ENCODE results near the gene SORBS2. TPM values are rescaled to one million over a fixed set of nuclear protein-coding genes. Genes with fewer than 3 reads are reported as not detected.

SORBS2 gene
- total and polyA plus RNA-seq, 8 donors: 9.0 to 908 (median 66.4) TPM

DNA sequence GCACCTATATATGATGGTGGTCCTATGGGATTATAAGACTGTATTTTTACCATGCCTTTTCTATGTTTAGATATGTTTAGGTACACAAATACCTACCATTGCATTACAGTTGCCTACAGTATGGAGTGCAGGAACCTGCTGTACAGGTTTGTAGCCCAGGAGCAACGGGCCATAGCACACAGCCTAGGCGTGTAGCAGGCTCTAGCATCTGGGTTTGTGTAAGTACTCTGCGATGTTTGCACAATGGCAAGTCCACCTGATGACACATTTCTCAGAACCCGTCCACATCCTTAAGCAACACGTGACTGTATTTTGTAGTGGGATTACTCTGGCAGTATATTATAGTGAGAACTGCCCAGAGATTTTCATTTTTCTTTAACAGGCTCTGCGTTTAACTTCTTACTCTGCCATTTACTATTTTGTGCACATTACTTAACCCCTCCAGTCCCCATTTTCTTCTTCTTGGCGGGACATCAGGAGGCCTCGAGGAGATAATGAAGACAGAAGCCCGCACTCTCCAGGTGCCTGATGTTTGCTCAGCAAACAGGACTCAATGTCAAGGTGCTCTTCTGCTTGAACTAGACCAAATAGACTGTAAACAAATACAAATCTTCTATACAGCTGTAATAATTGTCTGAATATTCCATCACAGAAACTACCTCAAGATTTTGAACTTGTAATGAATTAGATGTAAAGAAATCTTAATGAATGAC, 174.7 kb downstream of the SORBS2 start:
- WGBS, 5 donors: 63 to 80% (median 68%) methylated on average over 9 of the region's 9 CpGs
- TF ChIP-seq EP300 (IDR thresholded peaks at IDR 0.05) (no peak), POLR2A (IDR thresholded peaks at IDR 0.05) (no peak), POLR2AphosphoS5 (IDR thresholded peaks at IDR 0.05) (no peak), CTCF (IDR thresholded peaks at IDR 0.05) (no peak)
- intact Hi-C loops (cut with DNase I; ENCODE audit: low total_unique reads): no loop called here
- no peak overlapping the region for H3K4me3 ChIP-seq
- DNase-seq: peak in 1 of 2 donors; percentile 64
- H3K27me3 ChIP-seq: peaks cover 0 to 13% (median 0%) of the 10 kb centered on the region in 3 donors
- peaks cover 0 to 7% (median 0%) of the 10 kb centered on the region in 4 donors for H3K9me3 ChIP-seq
- peaks cover 0 to 25% (median 10%) of the 10 kb centered on the region in 4 donors for H3K4me1 ChIP-seq
- no peak overlapping the region for H3K27ac ChIP-seq
- H3K36me3 ChIP-seq: peaks cover 0 to 32% (median 10%) of the 10 kb centered on the region in 4 donors

DNA sequence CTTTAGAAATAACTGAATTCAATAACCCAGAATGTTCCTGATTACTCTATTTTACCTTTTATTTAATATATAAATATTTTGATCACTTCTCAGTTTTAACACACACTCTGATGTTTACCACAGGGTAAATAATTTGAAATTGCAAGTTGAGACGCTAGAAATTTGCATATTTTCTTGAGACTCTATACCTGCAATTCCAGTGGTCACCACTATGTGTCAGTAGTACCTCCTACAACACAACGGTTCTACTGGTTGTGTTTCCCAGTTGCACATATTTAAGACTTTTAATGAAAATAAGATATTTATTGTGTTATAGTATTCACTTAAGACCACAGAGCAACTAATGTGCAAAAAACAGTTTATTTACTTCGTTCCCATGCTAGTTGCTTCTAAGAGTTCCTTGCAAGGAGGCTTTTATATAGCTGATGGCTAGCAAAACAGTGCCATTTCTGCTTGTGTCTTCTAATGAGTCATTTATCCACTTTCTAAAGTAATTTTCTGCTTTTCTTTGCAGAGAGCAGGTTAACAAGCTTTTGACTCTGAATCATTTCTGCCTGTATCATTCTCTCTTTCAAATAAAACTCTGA, 177.8 kb downstream of the SORBS2 start:
- Histone ChIP-seq H3K27ac (no peak overlapping the region), H3K9me3 (peaks cover 0 to 7% (median 0%) of the 10 kb centered on the region in 4 donors), H3K27me3 (peaks cover 0 to 12% (median 0%) of the 10 kb centered on the region in 3 donors), H3K4me3 (no peak overlapping the region), H3K4me1 (peaks cover 0 to 14% (median 3%) of the 10 kb centered on the region in 4 donors), H3K36me3 (peaks cover 0 to 39% (median 10%) of the 10 kb centered on the region in 4 donors)
- TF ChIP-seq EP300 (IDR thresholded peaks at IDR 0.05): no peak
- TF ChIP-seq POLR2A (IDR thresholded peaks at IDR 0.05): no peak
- peak in 4 of 7 experiments; percentile 12 to 54 (median 26) for TF ChIP-seq CTCF (IDR thresholded peaks at IDR 0.05)
- DNase-seq: no peak
- intact Hi-C loops (cut with DNase I; ENCODE audit: low total_unique reads): no loop called here
- 62 to 71% (median 68%) methylated on average over 3 of the region's 3 CpGs for WGBS, 5 donors

- H3K36me3 ChIP-seq: peaks cover 3 to 75% (median 54%) of the 10 kb centered on the region in 4 donors
- no peak overlapping the region for H3K27ac ChIP-seq
- peaks cover 0 to 3% (median 0%) of the 10 kb centered on the region in 4 donors for H3K4me1 ChIP-seq
- no peaks in the 10 kb centered on the region for H3K27me3 ChIP-seq
- H3K9me3 ChIP-seq: no peaks in the 10 kb centered on the region
- H3K4me3 ChIP-seq: no peak overlapping the region
- intact Hi-C loops (cut with DNase I; ENCODE audit: low total_unique reads): no loop called here
- 90 to 98% (median 92%) methylated on average over 9 of the region's 9 CpGs for WGBS, 5 donors
- no peak for TF ChIP-seq EP300 (IDR thresholded peaks at IDR 0.05)
- no peak for TF ChIP-seq POLR2AphosphoS5 (IDR thresholded peaks at IDR 0.05)
- TF ChIP-seq POLR2A (IDR thresholded peaks at IDR 0.05): no peak
- no peak for TF ChIP-seq CTCF (IDR thresholded peaks at IDR 0.05)
- DNase-seq: no peak
Observed at GRCh38 chr4:185626798-185627197, 185.2 kb downstream of the SORBS2 start.

- WGBS, 5 donors: 44 to 69% (median 65%) methylated on average over 2 of the region's 2 CpGs
- intact Hi-C loops (cut with DNase I; ENCODE audit: low total_unique reads): no loop called here
- H3K27ac ChIP-seq: no peak overlapping the region
Observed at GRCh38 chr4:185625503-185625902, 186.5 kb downstream of the SORBS2 start.

More at GRCh38 chr4:185625503-185625902, 186.5 kb downstream of the SORBS2 start:
- Histone ChIP-seq H3K27me3 (no peaks in the 10 kb centered on the region), H3K9me3 (no peaks in the 10 kb centered on the region), H3K36me3 (peaks cover 3 to 83% (median 55%) of the 10 kb centered on the region in 4 donors), H3K4me1 (peaks cover 0 to 10% (median 0%) of the 10 kb centered on the region in 4 donors), H3K4me3 (no peak overlapping the region)
- TF ChIP-seq EP300 (IDR thresholded peaks at IDR 0.05) (no peak), POLR2AphosphoS5 (IDR thresholded peaks at IDR 0.05) (no peak), POLR2A (IDR thresholded peaks at IDR 0.05) (no peak), CTCF (IDR thresholded peaks at IDR 0.05) (no peak)
- DNase-seq: no peak
